Measurements from ENCODE around the gene SNX19.

GRCh38 chr11:130945896-130946295, 29.6 kb upstream of the SNX19 start:
- no peak for TF ChIP-seq CTCF (IDR thresholded peaks at IDR 0.05; ENCODE audit: low read length)
- no peak for TF ChIP-seq EZH2 (IDR thresholded peaks at IDR 0.05; ENCODE audit: borderline replicate concordance, low read length)

Measured in OCI-LY1 (cell line).